ENCODE data around the gene RPS6KA4. TPM values are rescaled to one million over a fixed set of nuclear protein-coding genes. Genes with fewer than 3 reads are reported as not detected.

Gene RPS6KA4
- total RNA-seq, 2 experiments from 2014 or later = 7.3 to 9.2 TPM

GRCh38 chr11:64388894-64389293 is 29.9 kb downstream of the RPS6KA4 start:
- H3K4me3 Mint-ChIP-seq = no peak overlapping the region
- TF ChIP-seq CTCF (IDR thresholded peaks at IDR 0.05) = no peak
- ATAC-seq (ENCODE audit: poor library complexity) = no peak
- Histone ChIP-seq H3K27me3 (ENCODE audit: control insufficient read depth in 1 of 2, insufficient read depth in 2 of 2, low read length in 2 of 2) (no peaks in the 10 kb centered on the region), H3K36me3 (ENCODE audit: insufficient read depth, low read length) (no peaks in the 10 kb centered on the region), H3K4me1 (ENCODE audit: insufficient read depth, low read length) (peaks cover 44% of the 10 kb centered on the region), H3K27ac (ENCODE audit: low read depth in 1 of 2, low read length in 2 of 2) (no peak overlapping the region), H3K4me3 (ENCODE audit: low read length) (no peak overlapping the region), H3K9me3 (ENCODE audit: control insufficient read depth in 1 of 2, insufficient read depth in 1 of 2, low read length in 2 of 2) (peaks cover 0 to 5% of the 10 kb centered on the region in 2 experiments)
- no peak for DNase-seq
- no peaks in the 10 kb centered on the region for H3K36me3 Mint-ChIP-seq (ENCODE audit: low read depth)
- CTCF ChIA-PET = no interaction called here
- POLR2A ChIA-PET = no interaction called here
- intact Hi-C loops (cut with DNase I, micrococcal nuclease) = no loop called here
- no peak overlapping the region for H3K27ac Mint-ChIP-seq
- peaks cover 3% of the 10 kb centered on the region for H3K27me3 Mint-ChIP-seq
- no peaks in the 10 kb centered on the region for H3K9me3 Mint-ChIP-seq
- H3K4me1 Mint-ChIP-seq (ENCODE audit: low read depth) = peaks cover 8% of the 10 kb centered on the region

- no peaks in the 10 kb centered on the region for H3K9me3 Mint-ChIP-seq
- intact Hi-C loops (cut with DNase I, micrococcal nuclease) = no loop called here
- H3K4me3 Mint-ChIP-seq = no peak overlapping the region
- H3K36me3 Mint-ChIP-seq (ENCODE audit: low read depth) = no peaks in the 10 kb centered on the region
- CTCF ChIA-PET = no interaction called here
- H3K4me3 ChIP-seq (ENCODE audit: low read length) = no peak overlapping the region
- H3K27ac ChIP-seq (ENCODE audit: low read depth in 1 of 2, low read length in 2 of 2) = no peak overlapping the region
- H3K9me3 ChIP-seq (ENCODE audit: control insufficient read depth in 1 of 2, insufficient read depth in 1 of 2, low read length in 2 of 2) = peaks cover 0 to 5% of the 10 kb centered on the region in 2 experiments
- peaks cover 44% of the 10 kb centered on the region for H3K4me1 ChIP-seq (ENCODE audit: insufficient read depth, low read length)
- no peaks in the 10 kb centered on the region for H3K27me3 ChIP-seq (ENCODE audit: control insufficient read depth in 1 of 2, insufficient read depth in 2 of 2, low read length in 2 of 2)
- POLR2A ChIA-PET = no interaction called here
- DNase-seq (no peak), ATAC-seq (ENCODE audit: poor library complexity) (no peak)
- no peaks in the 10 kb centered on the region for H3K36me3 ChIP-seq (ENCODE audit: insufficient read depth, low read length)
- no peak overlapping the region for H3K27ac Mint-ChIP-seq
- H3K4me1 Mint-ChIP-seq (ENCODE audit: low read depth) = peaks cover 8% of the 10 kb centered on the region
- H3K27me3 Mint-ChIP-seq = peaks cover 6% of the 10 kb centered on the region
- TF ChIP-seq CTCF (IDR thresholded peaks at IDR 0.05) = no peak
These were observed 30.9 kb downstream of the RPS6KA4 start for GRCh38 chr11:64389851-64390250.

- no peak overlapping the region for H3K27ac Mint-ChIP-seq
- H3K36me3 ChIP-seq (ENCODE audit: insufficient read depth, low read length) = no peaks in the 10 kb centered on the region
- peaks cover 0 to 4% of the 10 kb centered on the region in 2 experiments for H3K27me3 ChIP-seq (ENCODE audit: control insufficient read depth in 1 of 2, insufficient read depth in 2 of 2, low read length in 2 of 2)
- ATAC-seq (ENCODE audit: poor library complexity) (no peak), DNase-seq (no peak)
- peaks cover 8% of the 10 kb centered on the region for H3K4me1 Mint-ChIP-seq (ENCODE audit: low read depth)
- intact Hi-C loops (cut with DNase I, micrococcal nuclease) = no loop called here
- H3K9me3 ChIP-seq (ENCODE audit: control insufficient read depth in 1 of 2, insufficient read depth in 1 of 2, low read length in 2 of 2) = peaks cover 0 to 5% of the 10 kb centered on the region in 2 experiments
- no peak for TF ChIP-seq CTCF (IDR thresholded peaks at IDR 0.05)
- ChIA-PET CTCF (no interaction called here), POLR2A (no interaction called here)
- H3K36me3 Mint-ChIP-seq (ENCODE audit: low read depth) = no peaks in the 10 kb centered on the region
- H3K27me3 Mint-ChIP-seq = peaks cover 7% of the 10 kb centered on the region
- H3K4me1 ChIP-seq (ENCODE audit: insufficient read depth, low read length) = peaks cover 40% of the 10 kb centered on the region
- no peak overlapping the region for H3K4me3 ChIP-seq (ENCODE audit: low read length)
- no peak overlapping the region for H3K4me3 Mint-ChIP-seq
- no peak overlapping the region for H3K27ac ChIP-seq (ENCODE audit: low read depth in 1 of 2, low read length in 2 of 2)
- no peaks in the 10 kb centered on the region for H3K9me3 Mint-ChIP-seq
These were observed 31.6 kb downstream of the RPS6KA4 start for GRCh38 chr11:64390558-64390957.
